GM21515 (cell line): Measurements from ENCODE around the gene JMJD7.
A peak's percentile ranks its signal among the peaks of the same experiment; 100 is the strongest.

Source experiments
- ATAC-seq: cut with Tn5 transposase; IDR thresholded peaks from one replicate; pipeline ENCODE4 v1.9.1; 2021; ENCODE audit not compliant: unreplicated experiment

The JMJD7 gene

GRCh38 chr15:41799488-41799805 lies 28.4 kb upstream of the JMJD7 start:
- ATAC-seq: no peak

- ATAC-seq: no peak
These were observed 26.7 kb upstream of the JMJD7 start for GRCh38 chr15:41801185-41801584.

GRCh38 chr15:41801850-41802455 lies 25.9 kb upstream of the JMJD7 start:
- ATAC-seq: no peak

GRCh38 chr15:41804361-41804760 lies 23.5 kb upstream of the JMJD7 start:
- ATAC-seq: no peak

DNA sequence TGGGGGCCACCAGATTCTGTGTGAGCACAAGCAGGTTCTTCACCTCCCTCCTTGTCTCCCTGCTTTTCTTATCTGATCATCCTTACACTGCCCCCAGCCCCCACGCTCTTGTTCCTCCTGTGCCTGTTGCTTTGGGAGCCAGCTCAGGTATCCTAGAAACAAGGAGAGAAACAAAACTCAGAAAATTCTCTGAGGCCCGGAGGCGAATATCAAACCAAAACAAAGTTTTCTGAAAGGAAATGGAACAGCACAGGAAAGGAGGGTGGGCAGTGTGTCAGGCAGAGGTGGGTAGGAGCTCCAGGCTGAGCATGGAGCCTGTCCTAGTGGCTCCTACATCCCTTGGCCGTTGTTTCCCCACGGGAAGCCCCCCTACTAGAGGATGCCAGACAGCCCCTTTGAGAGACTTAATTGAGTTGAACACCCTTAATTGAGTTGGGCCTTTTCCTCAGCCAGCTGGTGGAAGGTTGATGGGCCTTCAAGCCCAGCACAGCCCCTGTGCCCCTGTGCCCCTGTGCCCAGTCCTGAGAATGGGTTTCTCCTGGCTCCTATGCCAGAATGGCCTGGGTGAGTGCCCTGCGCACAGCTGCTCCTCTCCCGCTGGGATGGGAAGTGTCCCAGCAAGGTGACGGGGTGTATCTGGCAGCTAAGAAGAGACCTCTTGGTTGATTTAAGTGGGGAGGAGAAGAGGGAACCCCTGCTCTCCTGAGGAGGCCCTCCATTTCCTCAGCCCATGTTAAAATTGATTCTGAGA lies 22.8 kb upstream of the JMJD7 start:
- ATAC-seq: no peak

DNA sequence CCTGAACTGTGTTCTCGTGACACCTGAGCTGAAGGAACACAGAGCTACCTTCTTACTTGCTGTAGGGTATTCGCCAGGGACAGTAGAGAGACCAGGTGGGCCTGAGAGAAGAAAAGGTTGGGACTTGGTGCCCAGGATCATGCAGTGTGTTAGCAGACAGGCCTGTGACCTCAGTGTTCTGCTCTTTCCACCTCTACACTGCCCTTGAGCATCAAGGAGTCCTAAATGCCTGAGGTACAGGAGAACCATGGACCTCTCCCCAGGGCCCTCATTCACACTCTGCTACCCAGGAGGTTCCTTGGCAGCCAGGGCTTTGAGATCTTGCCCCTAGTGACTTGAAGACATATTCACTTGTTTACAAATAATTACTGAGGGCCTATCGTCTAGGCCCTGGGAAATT lies 22.2 kb upstream of the JMJD7 start:
- ATAC-seq: no peak

GRCh38 chr15:41806291-41807181 lies 21.4 kb upstream of the JMJD7 start:
- no peak for ATAC-seq

GRCh38 chr15:41809121-41809520 lies 18.8 kb upstream of the JMJD7 start:
- ATAC-seq: no peak

GRCh38 chr15:41809526-41810220 lies 18.2 kb upstream of the JMJD7 start:
- ATAC-seq: no peak

DNA sequence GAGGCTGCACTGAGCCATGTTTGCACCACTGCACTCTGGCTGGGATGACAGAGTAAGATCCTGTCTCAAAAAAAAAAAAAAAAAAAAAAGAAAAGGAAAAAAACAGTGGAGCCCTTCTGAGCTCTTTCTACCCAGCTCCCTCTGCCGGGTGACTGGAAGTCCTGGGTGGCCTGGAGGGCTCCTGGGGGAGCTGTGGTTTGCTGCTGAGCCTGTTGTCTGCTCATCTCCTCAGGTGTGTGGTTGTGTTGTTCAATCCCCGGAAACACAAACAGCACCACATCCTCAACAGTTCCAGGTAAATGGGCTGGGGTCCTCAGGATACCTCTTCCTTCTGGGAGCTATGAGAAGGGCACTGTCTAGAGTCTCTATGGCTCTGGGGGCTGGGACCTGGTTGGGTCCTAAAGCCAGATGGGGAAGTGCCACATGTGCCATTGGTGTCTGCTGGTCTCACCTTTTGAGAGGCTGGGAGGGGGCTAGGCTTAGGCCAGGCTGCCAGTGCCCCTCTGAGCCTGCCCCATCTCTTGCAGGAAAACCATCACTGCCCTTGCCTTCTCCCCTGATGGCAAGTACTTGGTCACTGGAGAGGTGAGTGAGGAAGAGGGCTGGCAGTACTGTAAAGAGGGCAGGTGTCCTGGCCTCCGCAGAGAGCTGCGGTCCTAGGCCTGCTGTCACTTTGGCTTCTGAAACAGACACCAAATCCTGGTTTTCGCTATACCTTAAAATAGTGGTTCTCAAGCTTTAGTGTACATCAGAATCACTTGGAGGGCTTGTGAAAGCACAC lies 17.1 kb upstream of the JMJD7 start:
- ATAC-seq: no peak

DNA sequence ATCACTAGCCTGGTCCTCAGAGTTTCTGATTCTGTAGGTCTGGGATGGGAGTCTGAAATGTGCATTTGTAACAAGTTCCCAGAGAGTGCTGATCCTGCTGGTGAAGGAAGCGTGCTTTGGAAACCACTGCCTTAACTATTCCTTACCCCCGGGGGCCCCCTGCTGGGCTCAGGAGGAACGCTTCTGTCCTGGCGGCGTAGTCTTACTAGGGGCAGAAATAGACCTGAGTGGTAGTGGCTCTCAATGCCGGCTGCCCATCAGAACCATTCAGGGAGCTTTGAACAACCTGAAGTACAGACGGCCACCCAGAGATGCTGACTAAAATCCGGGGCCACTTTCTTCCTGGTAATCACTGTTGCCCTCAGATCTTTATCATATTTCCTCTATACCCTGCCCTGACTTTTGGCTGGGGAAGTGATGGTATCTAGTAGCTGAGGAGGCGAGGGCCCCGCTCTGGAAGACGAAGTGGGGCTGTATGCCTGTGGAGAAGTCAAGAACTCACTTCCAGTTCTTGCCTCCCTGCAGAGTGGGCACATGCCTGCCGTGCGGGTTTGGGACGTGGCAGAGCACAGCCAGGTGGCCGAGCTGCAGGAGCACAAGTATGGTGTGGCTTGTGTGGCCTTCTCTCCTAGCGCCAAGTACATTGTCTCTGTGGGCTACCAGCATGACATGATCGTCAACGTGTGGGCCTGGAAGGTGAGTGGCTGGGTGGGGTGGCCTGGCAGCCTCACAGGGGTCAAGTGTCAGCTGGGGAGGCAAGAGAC lies 16.3 kb upstream of the JMJD7 start:
- ATAC-seq: peak; percentile 50

DNA sequence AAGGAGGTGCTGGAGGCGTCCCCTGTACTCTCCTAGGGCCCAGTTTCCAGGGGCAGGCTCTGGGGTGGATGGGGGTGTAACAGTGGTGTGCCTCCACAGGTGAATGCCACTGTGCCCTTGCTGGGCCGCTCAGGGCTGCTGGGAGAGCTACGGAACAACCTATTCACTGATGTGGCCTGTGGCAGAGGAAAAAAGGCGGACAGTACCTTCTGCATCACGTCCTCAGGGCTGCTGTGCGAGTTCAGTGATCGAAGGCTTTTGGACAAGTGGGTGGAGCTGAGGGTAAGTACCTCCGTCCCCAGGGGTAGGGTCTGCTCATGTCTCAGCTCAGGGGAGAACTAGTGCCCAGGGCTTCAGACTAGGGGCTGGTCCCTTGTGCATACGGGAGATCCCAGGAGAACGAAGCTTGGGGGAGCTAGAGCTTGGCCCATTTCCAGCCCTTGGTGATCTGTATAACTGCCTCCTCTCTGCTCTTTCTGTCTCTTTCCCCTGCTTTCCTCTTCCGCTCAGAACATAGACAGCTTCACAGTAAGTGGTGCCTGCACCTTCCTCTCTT lies 15.0 kb upstream of the JMJD7 start:
- no peak for ATAC-seq

- no peak for ATAC-seq
These were observed 14.5 kb upstream of the JMJD7 start for GRCh38 chr15:41813426-41813825.

- no peak for ATAC-seq
These were observed 13.4 kb upstream of the JMJD7 start for GRCh38 chr15:41814534-41814933.

GRCh38 chr15:41816788-41817187 lies 11.1 kb upstream of the JMJD7 start:
- no peak for ATAC-seq

- ATAC-seq: no peak
These were observed 10.6 kb upstream of the JMJD7 start for GRCh38 chr15:41817327-41817726.

DNA sequence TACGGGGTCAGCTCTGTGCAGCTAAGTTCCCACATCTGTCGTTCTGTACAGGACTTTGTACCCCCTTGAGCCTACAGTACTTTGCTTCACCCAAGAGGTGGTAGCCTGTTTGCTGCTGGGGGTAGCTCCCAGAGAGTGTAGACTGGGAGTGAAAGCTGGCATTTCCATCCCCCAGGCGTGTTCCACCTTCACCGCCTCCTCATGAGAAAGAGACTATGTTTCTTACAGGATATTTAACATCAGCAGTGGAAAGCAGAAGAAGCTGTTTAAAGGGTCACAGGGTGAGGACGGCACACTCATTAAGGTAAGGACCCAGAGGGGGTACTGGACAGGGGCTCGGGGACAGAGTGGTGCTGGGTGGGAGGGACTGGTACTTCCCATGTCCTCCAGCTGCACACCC lies 10.1 kb upstream of the JMJD7 start:
- ATAC-seq: no peak

- no peak for ATAC-seq
These were observed 8.3 kb upstream of the JMJD7 start for GRCh38 chr15:41819455-41820050.

- ATAC-seq: no peak
These were observed 7.0 kb upstream of the JMJD7 start for GRCh38 chr15:41820791-41821423.
